H1 (cell line): ENCODE data around the gene SNORC. TPM values are rescaled to one million over a fixed set of nuclear protein-coding genes. Genes with fewer than 3 reads are reported as not detected.
A peak's percentile ranks its signal among the peaks of the same experiment; 100 is the strongest.

Experiments
- CTCF ChIA-PET: fragments of 300-600 bp; sonication (Branson Sonifier 250); formaldehyde crosslinking; loops from one replicate; lab custom pipeline; 2021; ENCODE audit not compliant: partially characterized antibody; lab: Charles Lee
- POLR2A ChIA-PET: fragments of 300-600 bp; sonication (Branson Sonifier 250); formaldehyde crosslinking; loops from one replicate; lab custom pipeline; 2021; ENCODE audit warnings: inconsistent platforms; ENCODE audit not compliant: partially characterized antibody; lab: Charles Lee
- DNase-seq, 2 experiments: peaks; one replicate each; pipeline versions ENCODE4 v3.0.0 to v3.0.0-alpha.2; 2010 to 2022; ENCODE audit warnings: low spot score in 2 of 2, low read depth in 1 of 2, mixed read lengths in 1 of 2
- FAIRE-seq: peaks from 2 replicates; lab custom pipeline; 2011; peaks lifted over from hg19 to GRCh38; lab: Jason Lieb, UNC
- H2AFZ ChIP-seq: 2 replicates; pipeline ENCODE4 v1.8.1; 2012; ENCODE audit warnings: low read length, inconsistent platforms
- H2AK5ac ChIP-seq: 2 replicates; pipeline ENCODE4 v1.6.1; 2013; ENCODE audit warnings: low read depth, low read length
- H2BK120ac ChIP-seq: replicated peaks from 2 replicates; pipeline ENCODE3; 2013; ENCODE audit warnings: low read depth, low read length, inconsistent platforms
- H2BK12ac ChIP-seq: 2 replicates; pipeline ENCODE4 v1.6.1; 2013; ENCODE audit warnings: low read depth, low read length
- H2BK15ac ChIP-seq: 2 replicates; pipeline ENCODE4 v1.6.1; 2013; ENCODE audit warnings: low read length
- H2BK20ac ChIP-seq: 2 replicates; pipeline ENCODE4 v1.6.1; 2013; ENCODE audit warnings: low read length
- H2BK5ac ChIP-seq: 2 replicates; pipeline ENCODE4 v1.6.1; 2013; ENCODE audit warnings: low read depth, low read length
- H3K14ac ChIP-seq: 2 replicates; pipeline ENCODE4 v1.6.1; 2013; ENCODE audit warnings: inconsistent platforms; ENCODE audit not compliant: insufficient read length
- H3K18ac ChIP-seq: 2 replicates; pipeline ENCODE4 v1.6.1; 2013; ENCODE audit warnings: low read length; ENCODE audit errors: extremely low read depth
- H3K23ac ChIP-seq: 2 replicates; pipeline ENCODE4 v1.6.1; 2013; ENCODE audit warnings: inconsistent platforms; ENCODE audit not compliant: insufficient read length
- H3K23me2 ChIP-seq: 2 replicates; pipeline ENCODE4 v1.6.1; 2013; ENCODE audit warnings: low read depth, low read length
- H3K27ac ChIP-seq: 2 replicates; pipeline ENCODE4 v1.6.1; 2011; ENCODE audit warnings: low read depth, low read length, inconsistent platforms
- H3K27me3 ChIP-seq, 4 experiments: replicated peaks in 1 of 4; 1 replicate in 1 of 4; 2 replicates in 3 of 4; pipeline versions ENCODE4 v1.6.1 to v1.8.1; 2011 to 2013; ENCODE audit warnings: low read length in 3 of 4, mild to moderate bottlenecking in 3 of 4, inconsistent platforms in 2 of 4, mixed read lengths in 2 of 4, moderate library complexity in 1 of 4; ENCODE audit not compliant: control insufficient read depth in 3 of 4, insufficient read depth in 3 of 4; ENCODE audit errors: extremely low read depth in 1 of 4
- H3K36me3 ChIP-seq, 4 experiments: 2 replicates each; pipeline versions ENCODE4 v1.6.1 to v1.8.1; 2011 to 2013; ENCODE audit warnings: mild to moderate bottlenecking in 4 of 4, low read length in 3 of 4, moderate library complexity in 2 of 4, control low read depth in 1 of 4, inconsistent platforms in 1 of 4; ENCODE audit not compliant: insufficient read depth in 4 of 4, control insufficient read depth in 2 of 4
- H3K4ac ChIP-seq: replicated peaks from 2 replicates; pipeline ENCODE3; 2013; ENCODE audit warnings: low read length, low read depth, mixed read lengths, inconsistent platforms; ENCODE audit not compliant: insufficient read length
- H3K4me1 ChIP-seq, 4 experiments: replicated peaks in 1 of 4; 1 replicate in 1 of 4; 2 replicates in 3 of 4; pipeline versions ENCODE4 v1.6.1 to v1.8.1; 2011 to 2013; ENCODE audit warnings: low read length in 3 of 4, inconsistent platforms in 2 of 4, mixed read lengths in 1 of 4; ENCODE audit not compliant: insufficient read depth in 4 of 4, control insufficient read depth in 3 of 4
- H3K4me2 ChIP-seq, 2 experiments: 2 replicates each; pipeline versions ENCODE4 v1.6.1 to v1.8.1; 2011 to 2013; ENCODE audit warnings: low read depth in 2 of 2, low read length in 2 of 2, control low read depth in 1 of 2, inconsistent platforms in 1 of 2, mild to moderate bottlenecking in 1 of 2; ENCODE audit not compliant: insufficient read depth in 1 of 2
- H3K4me3 ChIP-seq, 4 experiments: fragments of 200-600, 300-600 bp in 1 of 4; sonication (generic), shearing (Covaris generic), sonication (Bioruptor Twin) in 1 of 4; 2 replicates each; pipeline versions ENCODE4 v1.5.1 to v1.8.1; 2011 to 2016; ENCODE audit warnings: low read length in 4 of 4, low read depth in 3 of 4, control low read depth in 2 of 4, inconsistent platforms in 2 of 4, mild to moderate bottlenecking in 2 of 4, mixed read lengths in 1 of 4, moderate library complexity in 1 of 4; ENCODE audit not compliant: insufficient read depth in 2 of 4; ENCODE audit errors: extremely low read depth in 1 of 4
- H3K56ac ChIP-seq: replicated peaks from 2 replicates; pipeline ENCODE3; 2013; ENCODE audit warnings: low read depth, mild to moderate bottlenecking, mixed read lengths, low read length, inconsistent platforms; ENCODE audit not compliant: insufficient read length
- H3K79me1 ChIP-seq: 2 replicates; pipeline ENCODE4 v1.6.1; 2013; ENCODE audit warnings: low read depth, low read length, control low read depth
- H3K79me2 ChIP-seq, 2 experiments: 2 replicates each; pipeline versions ENCODE4 v1.6.1 to v1.8.1; 2012 to 2013; ENCODE audit warnings: low read length in 2 of 2, mild to moderate bottlenecking in 2 of 2, inconsistent platforms in 1 of 2; ENCODE audit not compliant: insufficient read depth in 2 of 2, control insufficient read depth in 1 of 2
- H3K9ac ChIP-seq, 4 experiments: replicated peaks in 1 of 4; 1 replicate in 1 of 4; 2 replicates in 3 of 4; pipeline versions ENCODE4 v1.6.1 to v1.8.1; 2011 to 2013; ENCODE audit warnings: low read depth in 3 of 4, low read length in 3 of 4, control low read depth in 2 of 4, mild to moderate bottlenecking in 2 of 4, moderate library complexity in 2 of 4, inconsistent platforms in 1 of 4; ENCODE audit errors: extremely low read depth in 1 of 4
- H3K9me3 ChIP-seq, 2 experiments: 2 replicates each; pipeline versions ENCODE4 v1.6.1 to v1.8.1; 2012 to 2013; ENCODE audit warnings: mild to moderate bottlenecking in 2 of 2, moderate library complexity in 2 of 2, control low read depth in 1 of 2, inconsistent platforms in 1 of 2, low read depth in 1 of 2, low read length in 1 of 2, mixed read lengths in 1 of 2; ENCODE audit not compliant: insufficient read depth in 2 of 2
- H4K20me1 ChIP-seq, 2 experiments: replicated peaks in 1 of 2; 2 replicates each; pipeline versions ENCODE3 to v1.8.1; 2011 to 2013; ENCODE audit warnings: inconsistent platforms in 2 of 2, low read length in 2 of 2, mild to moderate bottlenecking in 1 of 2; ENCODE audit not compliant: insufficient read depth in 2 of 2, control insufficient read depth in 1 of 2
- H4K5ac ChIP-seq: 2 replicates; pipeline ENCODE4 v1.6.1; 2013; ENCODE audit warnings: low read length, low read depth, mixed read lengths, inconsistent platforms; ENCODE audit not compliant: insufficient read length
- H4K8ac ChIP-seq: 2 replicates; pipeline ENCODE4 v1.8.0; 2013; ENCODE audit warnings: mild to moderate bottlenecking, moderate library complexity, low read length, inconsistent platforms; ENCODE audit not compliant: insufficient read depth; ENCODE audit errors: extremely low read depth
- H4K91ac ChIP-seq: replicated peaks from 2 replicates; pipeline ENCODE3; 2013; ENCODE audit warnings: low read length, mixed read lengths, inconsistent platforms; ENCODE audit not compliant: insufficient read length
- GABPA ChIP-seq: IDR thresholded peaks from 2 replicates; pipeline ENCODE4 v1.6.1; 2011; ENCODE audit warnings: mild to moderate bottlenecking, low read length, moderate library complexity, borderline replicate concordance; ENCODE audit not compliant: insufficient read depth
- WGBS, 2 experiments: shearing (Covaris generic) in 1 of 2; methylation state at CpG; one replicate each; pipeline versions ENCODE4 v1.1.6 to v1.1.7; 2013 to 2015; ENCODE audit warnings: low lambda C conversion rate in 2 of 2, mixed read lengths in 2 of 2, inconsistent platforms in 1 of 2, low coverage in 1 of 2, missing lambda C conversion rate in 1 of 2; ENCODE audit not compliant: insufficient replicate concordance in 2 of 2, insufficient coverage in 1 of 2, insufficient read length in 1 of 2; ENCODE audit errors: extremely low coverage in 1 of 2, missing lambda C conversion rate in 1 of 2; 5-methylcytosine and 5-hydroxymethylcytosine counted together
- polyA plus RNA-seq, 7 experiments: library from polyadenylated mRNA; depleted of rRNA in 3 of 7; stranded (reverse) in 5 of 7; unstranded in 2 of 7; fragments of >200 nt in 5 of 7; fragments of 200-250 nt in 2 of 7; gene quantifications; 1 replicate in 5 of 7; 2 replicates in 1 of 7; 4 replicates in 1 of 7; pipeline versions ENCODE4 v1.2.1 to v1.2.3, GENCODE V29; 2011 to 2013; ENCODE audit warnings: missing spikeins in 2 of 7, mixed read lengths in 2 of 7
- total RNA-seq: library from RNA; stranded (reverse); fragmentation: NEBNext Ultra II Directional; extraction: Animal tissue kit (Norgen Biotek cat#: 25700); gene quantifications from 2 replicates; pipeline ENCODE4 v1.2.1, GENCODE V29; 2021

Gene SNORC
- total and polyA plus RNA-seq, 2 of the 8 experiments (the other 6 are each of a cell fraction or from before 2014, with no cell fraction given): 1.6 to 1.8 TPM

DNA sequence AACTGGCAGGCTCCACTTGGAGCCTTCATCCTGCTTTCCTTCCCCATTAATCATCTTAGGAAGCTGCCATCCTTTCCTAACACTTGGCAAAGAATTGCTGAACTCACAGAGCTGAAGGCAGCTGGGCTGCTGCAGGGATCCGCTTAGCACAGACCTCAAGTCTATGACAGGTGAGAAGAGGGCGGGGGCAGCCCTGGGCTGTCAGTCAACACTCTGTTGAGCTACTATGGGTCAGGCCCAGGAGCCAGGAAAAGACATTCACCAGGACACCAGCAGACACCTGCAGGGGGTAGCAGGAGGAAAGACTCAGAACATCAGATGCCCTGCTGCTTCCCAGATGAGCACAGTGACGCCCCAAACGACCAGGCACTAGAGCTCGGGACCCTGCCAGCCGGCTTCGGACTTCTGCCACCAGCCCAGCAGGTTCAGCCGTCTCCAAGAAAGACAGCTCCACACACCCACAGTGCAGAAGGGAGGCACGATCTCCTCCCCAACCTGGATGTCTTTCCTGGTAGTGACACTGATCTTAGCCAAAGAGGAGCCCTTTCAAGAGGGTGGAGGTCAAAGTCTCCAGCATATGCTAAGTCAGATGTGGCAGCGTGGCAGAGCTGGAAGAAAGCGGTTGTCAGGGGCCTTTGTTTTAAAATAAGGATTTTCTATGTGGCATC lies 55.2 kb downstream of the SNORC start:
- no peak overlapping the region for H2BK15ac ChIP-seq
- no peak overlapping the region for H2AFZ ChIP-seq
- no peak overlapping the region for H3K27ac ChIP-seq
- H3K23me2 ChIP-seq: peaks cover 11% of the 10 kb centered on the region; the same call in 1 of the 2 replicates
- H4K20me1 ChIP-seq: no peaks in the 10 kb centered on the region
- no peak overlapping the region for H3K4me3 ChIP-seq
- ChIA-PET CTCF (interaction anchor here (0.7 to 2.2 kb wide), 9 partner anchors 11 to 326 kb away, joined by 3 to 7 read pairs (median 3); partner anchors contain the start of genes ATG16L1, INPP5D and SNORC), POLR2A (interaction anchor here (0.7 to 1.1 kb wide), 2 partner anchors 58 to 127 kb away, joined by 3 read pairs; no protein-coding TSS in a partner anchor)
- H3K36me3 ChIP-seq: peaks cover 0 to 6% (median 0%) of the 10 kb centered on the region in 4 experiments; a peak in 1 of 8 replicates
- peaks cover 25 to 50% (median 47%) of the 10 kb centered on the region in 4 experiments for H3K27me3 ChIP-seq
- no peak overlapping the region for H2BK120ac ChIP-seq
- H3K56ac ChIP-seq: no peak overlapping the region
- H4K5ac ChIP-seq: no peak overlapping the region
- no peak overlapping the region for H3K23ac ChIP-seq
- no peak for FAIRE-seq
- H3K9me3 ChIP-seq: no peaks in the 10 kb centered on the region
- 0 out of 2 replicates have a peak overlapping the region, but pooled peaks have one; percentile 9 for H2BK12ac ChIP-seq
- 64% methylated on average over 11 of the region's 11 CpGs; no CpG with 5 or more reads in 1 of the 2 experiments for WGBS, 2 experiments
- no peak overlapping the region for H3K4ac ChIP-seq
- peak in 1 of 2 experiments; percentile 51 for DNase-seq
- no peak overlapping the region for H2BK20ac ChIP-seq
- H2AK5ac ChIP-seq: no peak overlapping the region
- no peak overlapping the region for H4K91ac ChIP-seq
- peaks cover 4 to 22% (median 7%) of the 10 kb centered on the region in 4 experiments for H3K4me1 ChIP-seq
- no peak overlapping the region for H3K14ac ChIP-seq
- no peaks in the 10 kb centered on the region for H3K79me1 ChIP-seq
- H3K4me2 ChIP-seq: peak overlapping the region in 1 of 2 experiments; percentile 8; a peak in 1 of 4 replicates
- no peak overlapping the region for H3K9ac ChIP-seq
- H3K79me2 ChIP-seq: no peaks in the 10 kb centered on the region
- no peak for TF ChIP-seq GABPA
- H2BK5ac ChIP-seq: no peak overlapping the region
- H3K18ac ChIP-seq: no peak overlapping the region
- H4K8ac ChIP-seq: no peak overlapping the region
